OCI-LY7 (cell line): ENCODE data around the gene PC. TPM values are rescaled to one million over a fixed set of nuclear protein-coding genes. Genes with fewer than 3 reads are reported as not detected.

Source experiments
- BruUV-seq: library from RNA; stranded (reverse); fragments of 400-500 nt; replicated peaks from 2 replicates; lab custom pipeline; 2021; lab: Mats Ljungman, UMichigan
- CTCF ChIA-PET: fragments of 300-600 bp; sonication (Branson Sonifier 250); formaldehyde crosslinking; loops from one replicate; lab custom pipeline; 2022; ENCODE audit warnings: antibody characterized with exemption; ENCODE audit not compliant: unreplicated experiment; lab: Charles Lee
- POLR2A ChIA-PET: fragments of 300-600 bp; sonication (Branson Sonifier 250); formaldehyde crosslinking; loops from one replicate; lab custom pipeline; 2022; ENCODE audit warnings: antibody characterized with exemption; lab: Charles Lee
- DNase-seq: peaks from one replicate; pipeline ENCODE4 v3.0.0-alpha.2; 2015; ENCODE audit warnings: low spot score
- H2AFZ ChIP-seq: fragments of 200-600 bp; sonication (generic), shearing (Covaris generic); 2 replicates; pipeline ENCODE4 v1.6.1; 2014; ENCODE audit warnings: mild to moderate bottlenecking, antibody characterized with exemption, low read length, moderate library complexity
- H3K27ac ChIP-seq: fragments of 200-600 bp; sonication (generic); 2 replicates; pipeline ENCODE4 v1.5.1; 2014; ENCODE audit warnings: mixed run types, low read depth, mild to moderate bottlenecking, moderate library complexity, low read length, inconsistent platforms; ENCODE audit not compliant: poor library complexity, severe bottlenecking
- H3K36me3 ChIP-seq: fragments of 200-600 bp; sonication (generic); 2 replicates; pipeline ENCODE4 v1.6.1; 2014; ENCODE audit warnings: mild to moderate bottlenecking, antibody characterized with exemption, low read length, moderate library complexity, mixed read lengths; ENCODE audit not compliant: insufficient read depth
- H3K4me1 ChIP-seq: fragments of 200-600 bp; sonication (generic); 2 replicates; pipeline ENCODE4 v1.5.1; 2014; ENCODE audit warnings: mild to moderate bottlenecking, low read length; ENCODE audit not compliant: insufficient read depth, poor library complexity, severe bottlenecking
- H3K4me2 ChIP-seq: fragments of 200-600 bp; sonication (generic); 2 replicates; pipeline ENCODE4 v1.6.1; 2014; ENCODE audit warnings: mild to moderate bottlenecking, low read length
- H3K4me3 ChIP-seq: fragments of 200-600 bp; sonication (generic); 2 replicates; pipeline ENCODE4 v1.5.1; 2014; ENCODE audit warnings: mild to moderate bottlenecking, low read depth, low read length; ENCODE audit not compliant: poor library complexity, severe bottlenecking
- H3K79me2 ChIP-seq: fragments of 200-600 bp; sonication (generic); 2 replicates; pipeline ENCODE4 v1.6.1; 2016; ENCODE audit warnings: low read depth, mild to moderate bottlenecking, low read length, moderate library complexity, mixed read lengths; ENCODE audit not compliant: insufficient read depth
- H3K9me2 ChIP-seq: fragments of 200-600 bp; sonication (generic); 2 replicates; pipeline ENCODE4 v1.6.1; 2016; ENCODE audit warnings: mild to moderate bottlenecking, low read length, mixed read lengths; ENCODE audit not compliant: insufficient read depth
- H3K9me3 ChIP-seq: fragments of 200-600 bp; sonication (generic); 2 replicates; pipeline ENCODE4 v1.6.1; 2014; ENCODE audit warnings: mild to moderate bottlenecking, mixed run types, low read length, mixed read lengths
- H4K20me1 ChIP-seq: fragments of 200-600 bp; sonication (generic); 2 replicates; pipeline ENCODE4 v1.6.1; 2014; ENCODE audit warnings: mild to moderate bottlenecking, antibody characterized with exemption, low read length, moderate library complexity, mixed read lengths; ENCODE audit not compliant: insufficient read depth
- CTCF ChIP-seq: fragments of 200-600 bp; sonication (generic); conservative IDR thresholded peaks from 2 replicates; pipeline ENCODE4 v1.5.1; 2014; ENCODE audit warnings: mild to moderate bottlenecking, antibody characterized with exemption, low read length, moderate library complexity, mixed read lengths
- EZH2phosphoT487 ChIP-seq: fragments of 200-600 bp; sonication (generic); IDR thresholded peaks from 2 replicates; pipeline ENCODE4 v1.6.1; 2018; ENCODE audit warnings: low read depth, borderline replicate concordance, mild to moderate bottlenecking, mixed run types, antibody characterized with exemption, low read length, moderate library complexity, mixed read lengths
- intact Hi-C: fragments of 100-400 bp; cut with micrococcal nuclease; formaldehyde crosslinking; loops from one replicate; pipeline ENCODE4 v1.10.0; 2022; ENCODE audit not compliant: unreplicated experiment
- total RNA-seq, 2 experiments: library from RNA; depleted of rRNA in 1 of 2; stranded (reverse); fragments of >200 nt in 1 of 2; shearing (Covaris generic) in 1 of 2; gene quantifications; 2 replicates each; pipeline ENCODE4 v1.2.3, GENCODE V29; 2014 to 2022

Gene PC
- total RNA-seq, 2 experiments from 2014 or later: 10.4 to 12.7 TPM

GRCh38 chr11:66882561-66883015, 75.6 kb downstream of the PC start:
- intact Hi-C loops: loop anchor here (1.0 to 5.0 kb wide), 5 partner anchors 26 to 188 kb away; partner anchors contain the start of genes C11orf86, LRFN4 and RCE1
- no peaks in the 10 kb centered on the region for H3K36me3 ChIP-seq
- no TSS peak for BruUV-seq
- no peak for DNase-seq
- POLR2A ChIA-PET: no interaction called here
- no peak overlapping the region for H2AFZ ChIP-seq
- no peak overlapping the region for H3K4me3 ChIP-seq
- H3K9me2 ChIP-seq: no peaks in the 10 kb centered on the region
- TF ChIP-seq CTCF: no peak
- no peak for TF ChIP-seq EZH2phosphoT487
- no peaks in the 10 kb centered on the region for H3K9me3 ChIP-seq
- no peaks in the 10 kb centered on the region for H3K79me2 ChIP-seq
- no peaks in the 10 kb centered on the region for H4K20me1 ChIP-seq
- CTCF ChIA-PET: interaction anchor here (0.6 kb wide), 1 partner anchor 416 kb away, joined by 7 read pairs; no protein-coding TSS in a partner anchor
- no peak overlapping the region for H3K27ac ChIP-seq
- no peak overlapping the region for H3K4me2 ChIP-seq
- peaks cover 6% of the 10 kb centered on the region for H3K4me1 ChIP-seq

GRCh38 chr11:66881927-66882452, 76.2 kb downstream of the PC start:
- peaks cover 6% of the 10 kb centered on the region for H3K4me1 ChIP-seq
- CTCF ChIA-PET: interaction anchor here (0.6 kb wide), 1 partner anchor 416 kb away, joined by 7 read pairs; no protein-coding TSS in a partner anchor
- H4K20me1 ChIP-seq: no peaks in the 10 kb centered on the region
- no peak overlapping the region for H2AFZ ChIP-seq
- no peaks in the 10 kb centered on the region for H3K36me3 ChIP-seq
- no peak overlapping the region for H3K4me2 ChIP-seq
- no TSS peak for BruUV-seq
- no peaks in the 10 kb centered on the region for H3K9me3 ChIP-seq
- H3K79me2 ChIP-seq: no peaks in the 10 kb centered on the region
- no peaks in the 10 kb centered on the region for H3K9me2 ChIP-seq
- POLR2A ChIA-PET: interaction anchor here (1.5 kb wide), 1 partner anchor 189 kb away, joined by 3 read pairs; no protein-coding TSS in a partner anchor
- no peak overlapping the region for H3K4me3 ChIP-seq
- no peak for DNase-seq
- no peak for TF ChIP-seq CTCF
- TF ChIP-seq EZH2phosphoT487: no peak
- intact Hi-C loops: loop anchor here (2.0 to 5.0 kb wide), 4 partner anchors 25 to 95 kb away; partner anchors contain the start of genes C11orf86, LRFN4 and RCE1
- no peak overlapping the region for H3K27ac ChIP-seq

GRCh38 chr11:66881451-66881835, 76.7 kb downstream of the PC start:
- no peak overlapping the region for H3K4me3 ChIP-seq
- peaks cover 6% of the 10 kb centered on the region for H3K4me1 ChIP-seq
- no peaks in the 10 kb centered on the region for H3K9me2 ChIP-seq
- CTCF ChIA-PET: no interaction called here
- no peak overlapping the region for H3K4me2 ChIP-seq
- no peaks in the 10 kb centered on the region for H3K36me3 ChIP-seq
- H2AFZ ChIP-seq: no peak overlapping the region
- DNase-seq: no peak
- no peaks in the 10 kb centered on the region for H4K20me1 ChIP-seq
- no TSS peak for BruUV-seq
- intact Hi-C loops: loop anchor here (5.0 kb wide), 1 partner anchor 96 kb away; the partner anchor contains the start of gene C11orf86
- H3K27ac ChIP-seq: no peak overlapping the region
- H3K9me3 ChIP-seq: no peaks in the 10 kb centered on the region
- POLR2A ChIA-PET: interaction anchor here (1.1 to 1.5 kb wide), 2 partner anchors 14 to 189 kb away, joined by 3 read pairs; no protein-coding TSS in a partner anchor
- TF ChIP-seq EZH2phosphoT487 (no peak), CTCF (0 out of 2 replicates have a peak, but pooled peaks have one; percentile 31)
- no peaks in the 10 kb centered on the region for H3K79me2 ChIP-seq
